Neural cell (in vitro differentiated cells): ENCODE measurements around the gene IPO8.

Experiments used
- POLR2AphosphoS5 ChIP-seq: IDR thresholded peaks from 2 replicates; pipeline ENCODE4 v1.6.1; 2012
- SMC3 ChIP-seq: fragments of 450-650 bp; conservative IDR thresholded peaks from 2 replicates; pipeline ENCODE4 v1.6.1; 2014; ENCODE audit warnings: antibody characterized with exemption, mild to moderate bottlenecking, moderate library complexity; ENCODE audit not compliant: poor library complexity
- TF ChIP-seq, protein P1 (sequence below): IDR thresholded peaks from 2 replicates; pipeline ENCODE4 v1.6.1; 2012; ENCODE audit warnings: borderline replicate concordance
- TF ChIP-seq, protein P2 (sequence below): fragments of 450-650 bp; IDR thresholded peaks from 2 replicates; pipeline ENCODE4 v1.5.1; 2014; ENCODE audit warnings: antibody characterized with exemption, mild to moderate bottlenecking, moderate library complexity; ENCODE audit not compliant: poor library complexity, severe bottlenecking

DNA sequence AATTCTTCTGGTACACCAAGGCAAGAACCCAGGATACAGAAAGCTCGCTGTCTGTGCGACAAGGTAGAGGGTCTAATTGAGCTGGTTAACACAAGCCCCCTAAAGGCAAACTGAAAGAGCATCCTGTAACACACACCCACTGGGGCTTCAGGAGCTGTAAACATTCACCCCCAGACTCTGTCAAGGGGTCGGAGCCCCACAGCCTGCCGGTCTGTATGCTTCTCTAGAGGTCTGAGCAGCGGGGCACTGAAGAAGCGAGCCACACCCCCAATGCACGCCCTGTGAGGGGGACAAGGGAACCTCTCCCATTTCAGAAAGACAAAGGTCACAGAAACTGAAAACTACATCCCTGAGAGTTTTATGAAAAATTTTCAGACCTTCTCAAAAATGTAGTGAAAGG, 1.3 kb upstream of the IPO8 start:
- TF ChIP-seq, protein P1, sequence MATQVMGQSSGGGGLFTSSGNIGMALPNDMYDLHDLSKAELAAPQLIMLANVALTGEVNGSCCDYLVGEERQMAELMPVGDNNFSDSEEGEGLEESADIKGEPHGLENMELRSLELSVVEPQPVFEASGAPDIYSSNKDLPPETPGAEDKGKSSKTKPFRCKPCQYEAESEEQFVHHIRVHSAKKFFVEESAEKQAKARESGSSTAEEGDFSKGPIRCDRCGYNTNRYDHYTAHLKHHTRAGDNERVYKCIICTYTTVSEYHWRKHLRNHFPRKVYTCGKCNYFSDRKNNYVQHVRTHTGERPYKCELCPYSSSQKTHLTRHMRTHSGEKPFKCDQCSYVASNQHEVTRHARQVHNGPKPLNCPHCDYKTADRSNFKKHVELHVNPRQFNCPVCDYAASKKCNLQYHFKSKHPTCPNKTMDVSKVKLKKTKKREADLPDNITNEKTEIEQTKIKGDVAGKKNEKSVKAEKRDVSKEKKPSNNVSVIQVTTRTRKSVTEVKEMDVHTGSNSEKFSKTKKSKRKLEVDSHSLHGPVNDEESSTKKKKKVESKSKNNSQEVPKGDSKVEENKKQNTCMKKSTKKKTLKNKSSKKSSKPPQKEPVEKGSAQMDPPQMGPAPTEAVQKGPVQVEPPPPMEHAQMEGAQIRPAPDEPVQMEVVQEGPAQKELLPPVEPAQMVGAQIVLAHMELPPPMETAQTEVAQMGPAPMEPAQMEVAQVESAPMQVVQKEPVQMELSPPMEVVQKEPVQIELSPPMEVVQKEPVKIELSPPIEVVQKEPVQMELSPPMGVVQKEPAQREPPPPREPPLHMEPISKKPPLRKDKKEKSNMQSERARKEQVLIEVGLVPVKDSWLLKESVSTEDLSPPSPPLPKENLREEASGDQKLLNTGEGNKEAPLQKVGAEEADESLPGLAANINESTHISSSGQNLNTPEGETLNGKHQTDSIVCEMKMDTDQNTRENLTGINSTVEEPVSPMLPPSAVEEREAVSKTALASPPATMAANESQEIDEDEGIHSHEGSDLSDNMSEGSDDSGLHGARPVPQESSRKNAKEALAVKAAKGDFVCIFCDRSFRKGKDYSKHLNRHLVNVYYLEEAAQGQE, result no peak
- no peak for TF ChIP-seq SMC3
- TF ChIP-seq, protein P2, sequence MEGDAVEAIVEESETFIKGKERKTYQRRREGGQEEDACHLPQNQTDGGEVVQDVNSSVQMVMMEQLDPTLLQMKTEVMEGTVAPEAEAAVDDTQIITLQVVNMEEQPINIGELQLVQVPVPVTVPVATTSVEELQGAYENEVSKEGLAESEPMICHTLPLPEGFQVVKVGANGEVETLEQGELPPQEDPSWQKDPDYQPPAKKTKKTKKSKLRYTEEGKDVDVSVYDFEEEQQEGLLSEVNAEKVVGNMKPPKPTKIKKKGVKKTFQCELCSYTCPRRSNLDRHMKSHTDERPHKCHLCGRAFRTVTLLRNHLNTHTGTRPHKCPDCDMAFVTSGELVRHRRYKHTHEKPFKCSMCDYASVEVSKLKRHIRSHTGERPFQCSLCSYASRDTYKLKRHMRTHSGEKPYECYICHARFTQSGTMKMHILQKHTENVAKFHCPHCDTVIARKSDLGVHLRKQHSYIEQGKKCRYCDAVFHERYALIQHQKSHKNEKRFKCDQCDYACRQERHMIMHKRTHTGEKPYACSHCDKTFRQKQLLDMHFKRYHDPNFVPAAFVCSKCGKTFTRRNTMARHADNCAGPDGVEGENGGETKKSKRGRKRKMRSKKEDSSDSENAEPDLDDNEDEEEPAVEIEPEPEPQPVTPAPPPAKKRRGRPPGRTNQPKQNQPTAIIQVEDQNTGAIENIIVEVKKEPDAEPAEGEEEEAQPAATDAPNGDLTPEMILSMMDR, result no peak
- TF ChIP-seq POLR2AphosphoS5, result no peak
